AG04450 (cell line): ENCODE results near the gene SLCO2A1. TPM values are rescaled to one million over a fixed set of nuclear protein-coding genes. Genes with fewer than 3 reads are reported as not detected.

Experiments used
- CTCF ChIA-PET: fragments of 300-600, 350-600 bp; formaldehyde crosslinking; extraction: SDS; loops from one replicate; lab custom pipeline; 2022; ENCODE audit warnings: antibody characterized with exemption, inconsistent platforms; lab: Charles Lee
- POLR2A ChIA-PET: fragments of 350-600 bp; formaldehyde crosslinking; extraction: SDS; loops from one replicate; lab custom pipeline; 2021; ENCODE audit warnings: antibody characterized with exemption, inconsistent platforms; lab: Yijun Ruan, JAX
- DNase-seq: peaks from one replicate; pipeline ENCODE4 v3.0.0-alpha.2; 2011; ENCODE audit warnings: low read depth, low spot score
- H3K27ac ChIP-seq: one replicate; pipeline ENCODE4 v1.5.1; 2012; ENCODE audit warnings: low read depth, low read length, control low read depth
- H3K27me3 ChIP-seq: one replicate; pipeline ENCODE4 v1.6.0; 2012; ENCODE audit warnings: low read length; ENCODE audit not compliant: control insufficient read depth, insufficient read depth
- H3K4me3 ChIP-seq: 2 replicates; pipeline ENCODE4 v1.5.1; 2011; ENCODE audit warnings: mild to moderate bottlenecking, low read depth, low read length, control low read depth
- H3K9me3 ChIP-seq: 2 replicates; pipeline ENCODE4 v1.5.1; 2012; ENCODE audit warnings: low read length; ENCODE audit not compliant: control insufficient read depth, insufficient read depth
- CTCF ChIP-seq: IDR thresholded peaks from 2 replicates; pipeline ENCODE4 v1.5.1; 2011; ENCODE audit warnings: low read depth, low read length, control low read depth, inconsistent platforms
- polyA plus RNA-seq: library from polyadenylated mRNA; depleted of rRNA; stranded (reverse); fragments of >200 nt; gene quantifications from 2 replicates; pipeline ENCODE4 v1.2.3, GENCODE V29; 2011

SLCO2A1 gene
- polyA plus RNA-seq, 1 experiment = 1.6 TPM

- Histone ChIP-seq H3K4me3 (no peak overlapping the region), H3K9me3 (no peaks in the 10 kb centered on the region), H3K27me3 (peaks cover 20% of the 10 kb centered on the region), H3K27ac (no peak overlapping the region)
- DNase-seq = no peak
- no peak for TF ChIP-seq CTCF
- CTCF ChIA-PET = no interaction called here
- POLR2A ChIA-PET = no interaction called here
Observed at GRCh38 chr3:133914839-133915600, 114.7 kb downstream of the SLCO2A1 start.

- no peak overlapping the region for H3K4me3 ChIP-seq
- peaks cover 10% of the 10 kb centered on the region for H3K27me3 ChIP-seq
- CTCF ChIA-PET = interaction anchor here (1.0 kb wide), 1 partner anchor 10 kb away, joined by 4 read pairs; no protein-coding TSS in a partner anchor
- H3K27ac ChIP-seq = no peak overlapping the region
- DNase-seq = no peak
- peak; percentile 36 for TF ChIP-seq CTCF
- no peaks in the 10 kb centered on the region for H3K9me3 ChIP-seq
- POLR2A ChIA-PET = no interaction called here
Observed at GRCh38 chr3:133910422-133910821, 119.3 kb downstream of the SLCO2A1 start.

- peaks cover 7% of the 10 kb centered on the region for H3K27me3 ChIP-seq
- no peak overlapping the region for H3K27ac ChIP-seq
- TF ChIP-seq CTCF = no peak
- CTCF ChIA-PET = no interaction called here
- no peaks in the 10 kb centered on the region for H3K9me3 ChIP-seq
- H3K4me3 ChIP-seq = no peak overlapping the region
- POLR2A ChIA-PET = no interaction called here
- DNase-seq = no peak
Observed at GRCh38 chr3:133905376-133905775, 124.3 kb downstream of the SLCO2A1 start.

- Histone ChIP-seq H3K9me3 (no peaks in the 10 kb centered on the region), H3K4me3 (no peak overlapping the region), H3K27ac (no peak overlapping the region), H3K27me3 (peaks cover 23% of the 10 kb centered on the region)
- CTCF ChIA-PET = no interaction called here
- TF ChIP-seq CTCF = no peak
- no peak for DNase-seq
- POLR2A ChIA-PET = no interaction called here
Observed at GRCh38 chr3:133901847-133902246, 127.9 kb downstream of the SLCO2A1 start.

- 0 out of 2 replicates have a peak, but pooled peaks have one; percentile 13 for TF ChIP-seq CTCF
- Histone ChIP-seq H3K4me3 (no peak overlapping the region), H3K9me3 (no peaks in the 10 kb centered on the region), H3K27ac (no peak overlapping the region), H3K27me3 (peaks cover 31% of the 10 kb centered on the region)
- ChIA-PET POLR2A (no interaction called here), CTCF (no interaction called here)
- DNase-seq = no peak
Observed at GRCh38 chr3:133901083-133901482, 128.6 kb downstream of the SLCO2A1 start.
